ENCODE measurements around the gene AAGAB. TPM values are rescaled to one million over a fixed set of nuclear protein-coding genes. Genes with fewer than 3 reads are reported as not detected.

The AAGAB gene
- total RNA-seq, 1 donor from 2014 or later: 18.1 TPM

DNA sequence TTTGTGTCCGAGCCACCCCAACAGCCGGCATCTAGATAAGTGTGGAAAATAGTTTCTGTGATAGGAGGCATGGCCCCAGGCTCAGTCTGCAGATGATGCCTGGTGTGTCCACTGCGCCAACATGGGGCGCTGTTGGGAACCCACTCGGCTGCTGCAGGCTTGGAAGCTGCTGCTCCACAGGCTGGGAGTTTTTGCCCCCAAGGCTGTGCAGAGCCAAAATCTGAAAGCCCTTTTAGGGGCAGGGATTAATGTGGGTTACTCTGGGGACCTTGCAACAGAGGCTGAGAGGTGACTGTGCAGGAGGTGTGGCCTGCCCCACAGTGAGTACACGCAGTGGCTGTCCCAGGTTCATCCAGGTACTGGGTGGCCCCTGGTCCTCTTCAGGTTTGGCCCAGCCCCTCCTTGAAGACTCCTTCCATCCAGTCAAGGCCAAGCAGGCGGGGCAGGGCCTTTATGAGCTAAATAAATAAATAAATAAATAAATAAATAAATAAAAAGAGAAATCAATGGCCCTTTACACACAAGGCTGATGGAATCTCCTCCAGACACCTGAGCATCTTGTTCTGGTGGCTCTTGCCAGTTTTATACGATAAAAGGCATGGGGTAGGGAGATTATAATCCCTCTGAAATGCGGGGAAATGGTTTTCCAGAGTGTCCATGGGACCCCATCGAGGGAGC, 73.8 kb downstream of the AAGAB start:
- no peak for ATAC-seq (ENCODE audit: poor library complexity)
- intact Hi-C loops (cut with DNase I): no loop called here
- no peak for DNase-seq

DNA sequence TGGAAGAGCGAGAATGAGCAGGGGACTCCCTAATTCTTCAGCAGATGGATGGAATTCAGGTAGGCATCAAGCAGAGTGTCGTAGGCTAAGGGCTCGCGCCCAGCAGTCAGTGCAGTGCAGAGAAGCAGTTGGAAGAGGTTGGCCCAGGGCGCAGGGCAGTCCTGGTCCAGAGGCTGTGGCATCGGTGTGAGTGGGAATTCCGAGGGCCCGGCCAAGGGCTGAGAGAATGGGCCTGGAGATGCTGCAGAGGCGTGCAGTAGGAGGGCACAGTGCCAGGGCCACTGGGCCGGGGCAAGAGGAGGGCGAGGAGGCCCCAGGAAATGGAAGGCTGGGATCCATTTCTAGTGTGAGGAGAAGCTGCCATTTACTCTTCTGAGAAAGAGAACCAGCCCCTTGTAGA, 74.4 kb downstream of the AAGAB start:
- no peak for DNase-seq
- no peak for ATAC-seq (ENCODE audit: poor library complexity)
- intact Hi-C loops (cut with DNase I): no loop called here

GRCh38 chr15:67179411-67179995, 75.0 kb downstream of the AAGAB start:
- no peak for DNase-seq
- intact Hi-C loops (cut with DNase I): no loop called here
- ATAC-seq (ENCODE audit: poor library complexity): no peak

DNA sequence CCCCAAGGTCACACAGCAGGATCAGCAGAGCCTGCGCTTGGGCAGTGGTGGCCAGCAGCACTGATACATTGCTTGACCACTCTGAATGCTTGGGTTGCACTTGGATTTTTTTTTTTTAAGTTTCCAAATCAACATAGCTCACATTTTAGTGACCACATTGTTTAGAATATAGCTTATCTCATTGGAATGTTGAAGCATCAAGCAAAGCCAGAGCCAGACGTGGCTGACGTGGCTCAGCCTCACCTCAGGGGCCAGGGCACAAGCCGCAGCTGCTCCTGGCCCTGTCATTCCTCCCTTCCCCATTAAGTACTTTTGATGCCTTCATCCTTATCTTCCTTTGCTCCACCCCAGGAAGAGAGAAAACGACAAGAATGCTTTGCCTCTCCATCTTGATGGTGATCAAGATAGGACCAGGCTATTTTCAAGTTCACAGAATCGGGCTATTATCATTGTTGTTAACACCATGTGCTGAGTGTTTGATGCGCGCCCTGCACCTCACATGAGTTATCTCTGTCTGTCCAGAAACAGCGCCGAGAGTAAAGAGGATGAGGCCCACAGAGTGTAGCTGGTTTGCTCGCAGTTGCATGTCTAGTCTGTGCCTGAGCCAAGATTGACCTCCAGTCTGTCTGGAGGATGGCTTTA, 75.8 kb downstream of the AAGAB start:
- ATAC-seq (ENCODE audit: poor library complexity) (peak; percentile 41), DNase-seq (no peak)
- intact Hi-C loops (cut with DNase I): no loop called here

DNA sequence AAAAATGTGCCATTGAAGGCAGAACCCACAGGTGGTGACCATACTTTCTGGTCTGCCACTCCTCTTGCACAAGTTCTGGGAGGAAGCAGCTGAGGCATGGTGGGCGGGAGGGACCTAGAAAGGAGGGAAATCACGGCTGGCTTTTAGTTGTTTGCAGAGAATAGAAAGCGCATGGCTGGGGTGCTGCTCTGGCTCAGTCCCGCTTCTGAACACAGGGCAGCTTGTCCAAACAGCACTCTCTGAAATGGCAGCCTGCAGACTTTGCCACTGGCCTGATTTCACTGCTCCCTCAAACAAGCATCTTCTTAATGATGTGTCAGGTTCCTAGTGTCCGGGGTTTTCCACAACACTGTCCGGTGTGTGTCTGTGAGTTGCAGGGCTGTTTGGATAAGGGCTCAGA, 76.7 kb downstream of the AAGAB start:
- DNase-seq: no peak
- intact Hi-C loops (cut with DNase I): no loop called here
- ATAC-seq (ENCODE audit: poor library complexity): peak; percentile 3

DNA sequence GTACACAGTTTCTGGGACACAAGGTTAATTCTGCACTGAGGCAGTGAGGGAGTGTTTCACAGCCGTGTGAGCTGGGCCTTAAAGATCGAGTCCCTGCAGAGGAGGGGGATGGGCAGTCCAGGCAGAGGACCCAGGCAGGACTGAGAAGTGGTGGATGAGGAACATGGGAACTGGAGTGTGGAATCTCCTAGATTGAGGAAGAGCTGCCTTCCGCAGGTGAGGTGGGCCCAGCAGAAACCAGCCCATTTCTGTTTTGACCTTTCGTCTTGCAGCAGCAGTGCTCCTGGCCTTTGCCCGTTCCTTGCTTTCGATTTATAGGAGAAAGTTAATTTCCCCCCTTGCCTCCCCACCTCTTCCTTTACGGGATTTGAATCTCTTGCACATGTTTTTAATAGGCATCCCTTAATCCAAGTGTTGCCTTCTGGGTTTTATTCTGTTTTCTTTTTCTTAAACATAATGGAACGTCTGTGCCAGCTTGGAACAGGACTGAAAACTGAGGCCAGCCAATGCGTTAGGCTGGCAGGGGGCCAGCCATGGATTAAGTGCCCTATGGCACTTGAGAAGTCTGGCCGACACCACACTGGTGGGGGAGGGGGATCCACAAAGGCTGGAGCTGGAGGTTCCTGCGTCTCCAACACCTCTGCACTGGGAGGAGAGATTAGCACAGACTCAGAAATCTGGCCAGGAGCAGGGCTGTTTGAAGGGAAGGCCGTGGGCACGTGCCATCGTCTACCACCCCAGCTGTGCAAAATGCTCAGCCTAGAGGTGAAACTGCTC, 78.1 kb downstream of the AAGAB start:
- intact Hi-C loops (cut with DNase I): no loop called here
- peak; percentile 80 for DNase-seq
- peak; percentile 83 for ATAC-seq (ENCODE audit: poor library complexity)

- ATAC-seq (ENCODE audit: poor library complexity) (peak; percentile 3), DNase-seq (peak; percentile 60)
- intact Hi-C loops (cut with DNase I): no loop called here
These were observed 78.8 kb downstream of the AAGAB start for GRCh38 chr15:67175643-67176071.

DNA sequence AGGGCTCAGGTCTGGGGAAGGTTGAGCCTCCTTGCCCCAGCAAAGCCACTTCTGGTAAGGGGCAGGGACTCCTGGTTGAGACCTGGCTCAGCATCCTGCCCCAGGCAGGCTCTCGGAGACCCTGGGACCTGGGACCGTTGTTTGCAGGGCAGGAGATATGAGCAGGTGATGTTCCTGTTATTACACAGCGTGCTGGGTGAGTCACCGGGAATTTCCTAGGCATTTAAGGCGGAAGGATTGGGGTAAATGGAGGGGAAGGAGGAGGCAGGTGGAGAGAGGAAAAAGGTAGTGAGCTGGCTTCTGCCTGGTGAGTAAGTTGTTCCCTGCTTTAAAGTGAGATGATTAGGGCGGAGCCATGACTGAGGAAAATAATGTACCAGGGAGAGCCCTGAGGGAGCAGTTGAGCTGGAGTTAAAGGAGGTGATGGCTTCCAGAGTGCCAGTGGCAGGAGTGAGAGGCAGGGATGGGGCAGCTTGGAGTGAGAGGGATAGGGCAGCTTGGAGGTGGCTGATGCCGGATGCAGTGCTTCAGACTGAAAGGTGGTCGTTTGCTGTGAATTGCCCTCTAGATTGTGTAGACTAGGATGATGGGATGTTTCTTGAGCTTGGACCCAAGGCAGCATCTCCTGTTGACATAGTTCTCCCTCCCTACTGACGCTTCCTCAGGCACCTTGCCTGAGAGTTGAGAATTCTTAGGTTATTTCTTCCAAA, 79.4 kb downstream of the AAGAB start:
- intact Hi-C loops (cut with DNase I): no loop called here
- DNase-seq: no peak
- no peak for ATAC-seq (ENCODE audit: poor library complexity)

DNA sequence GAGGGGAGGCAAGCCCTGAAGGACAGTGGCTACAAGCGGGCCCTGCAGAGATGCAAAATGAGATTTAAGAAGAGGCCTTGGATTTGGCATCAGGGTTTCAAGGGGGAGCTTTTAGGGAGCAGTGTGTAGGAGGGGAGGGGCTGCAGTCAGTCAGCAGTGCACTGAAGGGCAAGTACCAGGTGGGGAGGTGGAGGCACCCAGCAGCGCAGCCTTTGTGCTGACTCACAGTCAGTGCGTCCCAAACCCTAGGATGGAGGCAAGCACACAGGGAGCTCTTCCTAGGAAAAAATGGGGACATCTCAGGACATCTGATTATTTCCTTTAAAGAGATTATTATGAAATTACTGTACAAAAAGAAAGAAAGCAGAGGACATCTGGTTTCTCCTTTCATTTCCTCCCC, 80.0 kb downstream of the AAGAB start:
- intact Hi-C loops (cut with DNase I): no loop called here
- no peak for ATAC-seq (ENCODE audit: poor library complexity)

GRCh38 chr15:67173786-67174185, 80.7 kb downstream of the AAGAB start:
- DNase-seq (no peak), ATAC-seq (ENCODE audit: poor library complexity) (no peak)
- intact Hi-C loops (cut with DNase I): no loop called here

More for the DNA sequence above, 80.0 kb downstream of the AAGAB start:
- DNase-seq: no peak

GRCh38 chr15:67173005-67173404, 81.5 kb downstream of the AAGAB start:
- no peak for ATAC-seq (ENCODE audit: poor library complexity)
- no peak for DNase-seq
- intact Hi-C loops (cut with DNase I): no loop called here

DNA sequence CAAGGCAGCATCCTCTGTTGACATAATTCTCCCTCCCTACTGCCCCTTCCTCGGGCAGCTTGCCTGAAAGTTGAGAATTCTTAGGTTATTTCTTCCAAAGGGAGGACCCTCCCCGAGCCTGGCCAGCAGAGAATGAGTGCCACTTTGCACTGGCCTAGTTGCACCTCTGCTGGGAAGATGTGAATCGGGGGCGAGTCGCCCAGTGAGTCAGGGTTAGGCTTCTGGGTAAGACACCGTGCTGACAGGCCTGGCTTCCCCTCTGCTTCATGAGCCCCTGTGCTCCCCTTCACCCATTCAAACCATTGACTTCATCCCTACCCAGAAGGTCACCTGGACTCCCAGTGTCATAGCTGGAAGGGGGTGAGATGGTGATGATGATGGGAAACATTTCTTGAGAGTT, 82.3 kb downstream of the AAGAB start:
- no peak for DNase-seq
- no peak for ATAC-seq (ENCODE audit: poor library complexity)
- intact Hi-C loops (cut with DNase I): no loop called here

DNA sequence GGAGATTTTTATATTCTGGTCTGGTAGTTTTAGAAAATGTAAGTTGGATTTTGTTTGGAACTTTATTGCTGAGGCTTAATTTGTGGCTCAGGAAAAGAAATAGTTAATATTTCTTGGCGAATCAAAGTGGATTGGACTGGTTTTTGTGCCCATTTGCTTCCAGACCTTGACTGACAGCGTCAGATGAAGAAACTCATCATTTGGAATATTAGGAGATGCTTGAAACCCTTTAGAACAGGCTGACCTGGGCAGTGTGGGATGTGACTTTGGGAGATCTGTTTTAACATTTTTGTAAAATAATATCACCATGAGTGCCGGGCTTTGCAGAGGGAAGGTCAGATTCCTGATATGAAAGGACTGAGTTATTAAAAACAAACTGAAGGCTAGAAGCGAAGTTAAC, 83.0 kb downstream of the AAGAB start:
- DNase-seq (no peak), ATAC-seq (ENCODE audit: poor library complexity) (no peak)
- intact Hi-C loops (cut with DNase I): no loop called here

GRCh38 chr15:67170143-67170925, 84.1 kb downstream of the AAGAB start:
- DNase-seq (no peak), ATAC-seq (ENCODE audit: poor library complexity) (no peak)
- intact Hi-C loops (cut with DNase I): no loop called here

GRCh38 chr15:67168694-67169093, 85.8 kb downstream of the AAGAB start:
- DNase-seq (no peak), ATAC-seq (ENCODE audit: poor library complexity) (no peak)
- intact Hi-C loops (cut with DNase I): no loop called here

GRCh38 chr15:67167091-67167490, 87.4 kb downstream of the AAGAB start:
- DNase-seq: no peak
- ATAC-seq (ENCODE audit: poor library complexity): no peak
- intact Hi-C loops (cut with DNase I): no loop called here

DNA sequence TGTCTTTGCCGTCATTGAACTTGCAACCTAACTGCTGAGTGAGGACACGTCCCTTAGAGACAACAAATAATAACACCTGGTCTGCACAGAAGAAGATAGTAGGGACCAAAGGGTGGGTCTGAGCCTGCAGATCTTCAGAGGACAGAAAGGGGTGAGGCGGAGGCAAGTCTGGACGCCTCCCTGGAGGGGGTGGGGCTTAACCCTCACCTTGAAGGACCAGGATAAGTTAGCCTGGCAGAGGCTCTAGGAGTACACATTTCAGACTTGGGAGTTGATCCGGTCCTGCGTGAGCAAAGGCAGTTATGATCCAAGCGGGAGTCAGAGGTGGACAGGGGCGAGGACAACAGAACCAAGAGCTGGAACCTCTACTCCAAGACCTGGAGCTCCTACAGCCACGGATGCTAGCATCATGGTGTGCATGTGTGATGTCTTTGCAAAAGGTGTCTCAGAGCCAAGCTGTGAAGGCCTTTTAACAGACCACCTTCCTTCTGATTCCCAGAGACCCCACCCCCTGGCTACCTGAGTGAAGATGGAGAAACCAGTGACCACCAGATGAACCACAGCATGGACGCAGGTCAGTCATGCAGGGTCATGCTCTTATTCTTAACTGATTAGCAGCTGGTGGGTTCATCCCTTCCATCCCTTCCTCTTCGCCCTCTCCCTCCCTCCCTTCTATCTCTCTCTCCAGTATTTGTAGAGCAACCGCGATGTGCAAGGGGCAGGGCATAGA, 88.0 kb downstream of the AAGAB start:
- intact Hi-C loops (cut with DNase I): no loop called here
- ATAC-seq (ENCODE audit: poor library complexity) (no peak), DNase-seq (no peak)

All from Right ventricle myocardium superior (tissue), 1 donor.